CD14-positive monocyte (primary cell): ENCODE measurements around the gene SMYD3. TPM values are rescaled to one million over a fixed set of nuclear protein-coding genes. Genes with fewer than 3 reads are reported as not detected.

ENCODE experiments used
- DNase-seq, 3 donors: peaks; one replicate each; pipeline ENCODE4 v3.0.0-alpha.2; 2011 to 2022
- H2AFZ ChIP-seq: 2 replicates; pipeline ENCODE4 v1.6.0; 2012; ENCODE audit warnings: mild to moderate bottlenecking, low read depth, low read length, inconsistent platforms; ENCODE audit not compliant: insufficient read depth, poor library complexity, severe bottlenecking
- H3K27ac ChIP-seq, 2 donors: 1 replicate in 1 of 2; 2 replicates in 1 of 2; pipeline ENCODE4 v1.5.1; 2012 to 2013; ENCODE audit warnings: low read length in 2 of 2, control low read depth in 1 of 2, inconsistent platforms in 1 of 2, low read depth in 1 of 2, mild to moderate bottlenecking in 1 of 2
- H3K27me3 ChIP-seq, 2 donors: one replicate each; pipeline versions ENCODE4 v1.6.0 to v1.6.1; 2011 to 2013; ENCODE audit warnings: low read length in 2 of 2; ENCODE audit not compliant: control insufficient read depth in 2 of 2, insufficient read depth in 2 of 2
- H3K36me3 ChIP-seq, 2 donors: replicated peaks in 1 of 2; 1 replicate in 1 of 2; 2 replicates in 1 of 2; pipeline versions ENCODE4 v1.5.1 to v1.6.1; 2012 to 2013; ENCODE audit warnings: low read length in 2 of 2, control low read depth in 1 of 2, inconsistent platforms in 1 of 2, mild to moderate bottlenecking in 1 of 2; ENCODE audit not compliant: insufficient read depth in 2 of 2, control insufficient read depth in 1 of 2
- H3K4me1 ChIP-seq, 2 donors: 1 replicate in 1 of 2; 2 replicates in 1 of 2; pipeline versions ENCODE4 v1.5.1 to v1.6.1; 2012 to 2013; ENCODE audit warnings: low read length in 2 of 2, control low read depth in 1 of 2, inconsistent platforms in 1 of 2, mild to moderate bottlenecking in 1 of 2, moderate library complexity in 1 of 2; ENCODE audit not compliant: insufficient read depth in 2 of 2, control insufficient read depth in 1 of 2
- H3K4me2 ChIP-seq: replicated peaks from 2 replicates; pipeline ENCODE3; 2012; ENCODE audit warnings: low read length, moderate library complexity, mild to moderate bottlenecking; ENCODE audit not compliant: poor library complexity, severe bottlenecking; ENCODE audit errors: extremely low read depth
- H3K4me3 ChIP-seq, 3 experiments: fragments of 200-600 bp in 1 of 3; sonication (generic) in 1 of 3; replicated peaks in 1 of 3; 1 replicate in 2 of 3; 2 replicates in 1 of 3; pipeline ENCODE4 v1.5.1; 2011 to 2013; ENCODE audit warnings: low read length in 3 of 3, mild to moderate bottlenecking in 3 of 3, control low read depth in 2 of 3, low read depth in 2 of 3, inconsistent platforms in 1 of 3, moderate library complexity in 1 of 3
- H3K79me2 ChIP-seq: 2 replicates; pipeline ENCODE4 v1.6.0; 2012; ENCODE audit warnings: mild to moderate bottlenecking, control low read depth, inconsistent platforms, low read length, moderate library complexity; ENCODE audit not compliant: insufficient read depth
- H3K9ac ChIP-seq: 2 replicates; pipeline ENCODE4 v1.6.0; 2017; ENCODE audit warnings: low read length, mild to moderate bottlenecking; ENCODE audit not compliant: insufficient read depth, poor library complexity, severe bottlenecking
- H3K9me3 ChIP-seq, 2 donors: replicated peaks in 1 of 2; 1 replicate in 1 of 2; 2 replicates in 1 of 2; pipeline versions ENCODE4 v1.5.1 to v1.6.1; 2012 to 2013; ENCODE audit warnings: low read length in 2 of 2, control low read depth in 1 of 2; ENCODE audit not compliant: control insufficient read depth in 1 of 2, insufficient read depth in 1 of 2
- H4K20me1 ChIP-seq: 2 replicates; pipeline ENCODE4 v1.6.0; 2012; ENCODE audit warnings: mild to moderate bottlenecking, low read length, control low read depth, moderate library complexity; ENCODE audit not compliant: insufficient read depth
- H3K27ac Mint-ChIP-seq, 7 donors: one replicate each; pipeline ENCODE4 v1.8.0; 2020; ENCODE audit warnings: mild to moderate bottlenecking in 7 of 7, mixed read lengths in 7 of 7, moderate library complexity in 6 of 7, inconsistent platforms in 2 of 7
- H3K27me3 Mint-ChIP-seq, 3 donors: one replicate each; pipeline ENCODE4 v1.8.0; 2021 to 2022; ENCODE audit warnings: low read depth in 3 of 3, mild to moderate bottlenecking in 3 of 3, mixed read lengths in 3 of 3, moderate library complexity in 3 of 3, inconsistent platforms in 1 of 3
- H3K36me3 Mint-ChIP-seq, 2 donors: one replicate each; pipeline ENCODE4 v1.8.0; 2020; ENCODE audit warnings: mixed read lengths in 2 of 2, inconsistent platforms in 1 of 2, mild to moderate bottlenecking in 1 of 2
- H3K4me1 Mint-ChIP-seq: one replicate; pipeline ENCODE4 v1.8.0; 2020; ENCODE audit warnings: mild to moderate bottlenecking, mixed read lengths
- H3K4me3 Mint-ChIP-seq, 2 donors: one replicate each; pipeline ENCODE4 v1.8.0; 2020; ENCODE audit warnings: mild to moderate bottlenecking in 2 of 2, mixed read lengths in 2 of 2, moderate library complexity in 1 of 2
- H3K9me3 Mint-ChIP-seq, 7 donors: one replicate each; pipeline ENCODE4 v1.8.0; 2020 to 2022; ENCODE audit warnings: mixed read lengths in 7 of 7, mild to moderate bottlenecking in 6 of 7, moderate library complexity in 6 of 7, inconsistent platforms in 2 of 7
- WGBS: methylation state at CpG from one replicate; pipeline ENCODE4 v1.1.5; 2013; ENCODE audit warnings: missing lambda C conversion rate; ENCODE audit not compliant: insufficient coverage; 5-methylcytosine and 5-hydroxymethylcytosine counted together
- intact Hi-C, 2 donors: fragments of 100-400 bp; cut with micrococcal nuclease; formaldehyde crosslinking; loops; one replicate each; pipeline versions ENCODE4 v1.15.0 to v1.15.1; 2023
- polyA plus RNA-seq, 3 donors: library from polyadenylated mRNA; depleted of rRNA in 1 of 3; unstranded in 2 of 3; stranded (reverse) in 1 of 3; fragments of 300-500 nt in 2 of 3; fragments of >200 nt in 1 of 3; fragmentation: Illumina TruSeq in 2 of 3; gene quantifications; 1 replicate in 2 of 3; 2 replicates in 1 of 3; pipeline ENCODE4 v1.2.3, GENCODE V29; 2012 to 2021
- TF ChIP-seq, protein P1 (sequence below): fragments of 200-600 bp; IDR thresholded peaks from one replicate; pipeline ENCODE4 v1.8.0; 2022; ENCODE audit warnings: antibody characterized with exemption, mild to moderate bottlenecking

SMYD3 gene
- polyA plus RNA-seq, 3 donors = 2.7 to 8.4 (median 4.0) TPM

DNA sequence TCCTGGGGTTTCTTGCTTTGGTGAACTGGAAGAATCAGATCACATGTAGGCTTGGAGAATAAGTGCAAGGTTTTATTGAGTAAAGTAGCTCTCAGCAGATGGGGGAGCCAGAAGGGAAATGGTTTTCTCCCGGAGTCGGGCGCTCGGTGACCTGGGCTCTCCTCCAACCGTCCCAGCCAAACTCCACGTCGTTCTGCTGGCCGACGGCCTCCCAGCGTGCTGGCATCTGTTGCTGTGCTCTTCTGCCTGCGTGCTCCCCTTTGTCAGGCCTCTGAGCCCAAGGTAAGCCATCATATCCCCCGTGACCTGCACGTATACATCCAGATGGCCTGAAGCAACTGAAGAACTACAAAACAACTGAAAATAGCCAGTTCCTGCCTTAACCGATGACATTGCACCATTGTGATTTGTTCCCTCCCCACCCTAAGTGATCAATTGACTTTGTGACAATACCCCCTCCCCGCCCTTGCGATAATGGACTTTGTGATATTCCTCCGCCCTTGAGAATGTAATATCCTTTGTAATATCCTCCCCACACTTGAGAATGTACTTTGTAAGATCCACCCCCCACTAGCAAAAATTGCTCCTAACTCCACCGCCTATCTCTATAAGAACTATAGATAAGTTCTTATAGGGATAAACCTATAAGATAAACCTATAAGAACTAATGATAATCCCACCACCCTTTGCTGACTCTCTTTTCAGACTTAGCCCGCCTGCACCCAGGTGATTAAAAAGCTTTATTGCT is 88.3 kb downstream of the SMYD3 start:
- peaks cover 3 to 7% of the 10 kb centered on the region in 2 donors for H3K36me3 Mint-ChIP-seq

DNA sequence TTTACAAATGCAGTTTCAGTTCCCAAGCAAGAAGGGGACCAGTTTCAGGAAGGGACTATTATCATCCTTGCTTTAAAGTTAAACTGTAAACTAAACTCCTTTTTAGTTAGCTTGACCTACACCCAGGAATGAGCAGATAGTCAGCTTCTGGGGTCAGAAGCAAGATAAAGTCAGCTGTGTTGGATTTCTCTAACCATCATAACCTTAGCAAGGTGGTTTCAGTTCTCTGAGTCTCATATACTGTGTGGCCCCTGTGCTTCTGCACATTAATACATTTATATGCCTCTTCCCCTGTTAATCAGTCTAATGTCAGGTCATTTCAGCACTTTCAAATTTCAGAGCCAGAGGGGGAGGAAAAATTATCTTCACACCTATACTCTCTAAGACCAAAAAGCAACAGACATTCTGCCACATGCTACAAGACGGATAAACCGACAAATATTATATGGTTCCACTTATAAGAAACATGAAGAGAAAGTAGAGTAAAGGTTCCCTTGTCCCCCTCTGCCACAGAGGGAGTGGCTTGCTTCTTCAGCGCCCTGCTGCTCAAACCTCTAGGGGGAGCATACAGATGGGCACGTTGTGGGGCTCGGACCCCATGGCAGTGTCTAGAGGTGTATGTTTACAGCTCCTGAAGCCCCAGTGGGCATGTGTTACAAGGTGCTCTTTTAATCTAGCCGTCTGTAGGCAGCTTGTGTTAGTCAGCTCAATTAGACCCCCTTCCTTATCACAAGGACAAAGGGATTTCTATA is 89.1 kb downstream of the SMYD3 start:
- no peak overlapping the region for H3K4me3 ChIP-seq
- DNase-seq = no peak
- peaks cover 5 to 12% of the 10 kb centered on the region in 2 donors for H3K9me3 ChIP-seq
- Mint-ChIP-seq H3K4me1 (peaks cover 3% of the 10 kb centered on the region), H3K27ac (no peak overlapping the region), H3K36me3 (peaks cover 3 to 7% of the 10 kb centered on the region in 2 donors), H3K9me3 (peaks cover 9 to 18% (median 12%) of the 10 kb centered on the region in 7 donors), H3K4me3 (no peak overlapping the region), H3K27me3 (no peaks in the 10 kb centered on the region)
- intact Hi-C loops = no loop called here
- no peaks in the 10 kb centered on the region for H3K4me1 ChIP-seq
- TF ChIP-seq, protein P1, sequence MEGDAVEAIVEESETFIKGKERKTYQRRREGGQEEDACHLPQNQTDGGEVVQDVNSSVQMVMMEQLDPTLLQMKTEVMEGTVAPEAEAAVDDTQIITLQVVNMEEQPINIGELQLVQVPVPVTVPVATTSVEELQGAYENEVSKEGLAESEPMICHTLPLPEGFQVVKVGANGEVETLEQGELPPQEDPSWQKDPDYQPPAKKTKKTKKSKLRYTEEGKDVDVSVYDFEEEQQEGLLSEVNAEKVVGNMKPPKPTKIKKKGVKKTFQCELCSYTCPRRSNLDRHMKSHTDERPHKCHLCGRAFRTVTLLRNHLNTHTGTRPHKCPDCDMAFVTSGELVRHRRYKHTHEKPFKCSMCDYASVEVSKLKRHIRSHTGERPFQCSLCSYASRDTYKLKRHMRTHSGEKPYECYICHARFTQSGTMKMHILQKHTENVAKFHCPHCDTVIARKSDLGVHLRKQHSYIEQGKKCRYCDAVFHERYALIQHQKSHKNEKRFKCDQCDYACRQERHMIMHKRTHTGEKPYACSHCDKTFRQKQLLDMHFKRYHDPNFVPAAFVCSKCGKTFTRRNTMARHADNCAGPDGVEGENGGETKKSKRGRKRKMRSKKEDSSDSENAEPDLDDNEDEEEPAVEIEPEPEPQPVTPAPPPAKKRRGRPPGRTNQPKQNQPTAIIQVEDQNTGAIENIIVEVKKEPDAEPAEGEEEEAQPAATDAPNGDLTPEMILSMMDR = no peak
- H3K27me3 ChIP-seq = no peaks in the 10 kb centered on the region
- H3K36me3 ChIP-seq = no peaks in the 10 kb centered on the region
- H4K20me1 ChIP-seq = no peaks in the 10 kb centered on the region
- no peak overlapping the region for H3K9ac ChIP-seq
- no peak overlapping the region for H3K27ac ChIP-seq
- H3K79me2 ChIP-seq = no peaks in the 10 kb centered on the region
- H3K4me2 ChIP-seq = no peak overlapping the region
- WGBS = 100% methylated on average over 2 of the region's 6 CpGs
- H2AFZ ChIP-seq = no peak overlapping the region

More for the DNA sequence above, 88.3 kb downstream of the SMYD3 start:
- Histone ChIP-seq H3K4me2 (no peak overlapping the region), H3K9me3 (peaks cover 5 to 9% of the 10 kb centered on the region in 2 donors), H3K36me3 (no peaks in the 10 kb centered on the region), H3K4me3 (no peak overlapping the region), H3K27me3 (no peaks in the 10 kb centered on the region), H2AFZ (no peak overlapping the region), H3K27ac (no peak overlapping the region), H4K20me1 (no peaks in the 10 kb centered on the region), H3K79me2 (no peaks in the 10 kb centered on the region), H3K9ac (no peak overlapping the region), H3K4me1 (no peaks in the 10 kb centered on the region)
- peaks cover 9 to 18% (median 12%) of the 10 kb centered on the region in 7 donors for H3K9me3 Mint-ChIP-seq
- no peaks in the 10 kb centered on the region for H3K27me3 Mint-ChIP-seq
- DNase-seq = no peak
- TF ChIP-seq, protein P1 = no peak
- peaks cover 3% of the 10 kb centered on the region for H3K4me1 Mint-ChIP-seq
- intact Hi-C loops = no loop called here
- no peak overlapping the region for H3K27ac Mint-ChIP-seq
- H3K4me3 Mint-ChIP-seq = no peak overlapping the region
- over 99% methylated on average over 14 of the region's 19 CpGs for WGBS
